ENCODE data around the gene UMODL1.

UMODL1 gene

DNA sequence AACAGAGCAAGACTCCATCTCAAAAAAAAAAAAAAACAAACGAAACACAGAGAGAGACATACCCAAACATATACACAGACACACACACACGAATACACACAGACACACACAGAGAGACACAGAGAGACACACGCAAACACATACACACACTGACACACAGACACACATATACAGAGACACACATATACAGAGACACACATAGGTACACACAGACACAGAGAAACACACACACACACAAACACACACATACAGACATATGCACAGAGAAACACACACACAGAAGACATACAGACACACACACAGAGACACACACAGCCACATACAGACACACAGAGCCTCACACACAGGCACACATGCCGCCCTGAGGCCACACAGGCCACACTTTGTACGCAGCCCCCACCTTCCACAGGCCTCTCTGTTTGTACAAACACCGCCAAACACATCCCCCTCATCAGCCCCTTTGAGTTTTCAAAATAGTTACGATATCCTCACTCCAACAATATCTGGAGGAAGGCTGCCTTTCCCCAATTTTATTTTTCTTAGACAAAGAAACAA, 90.4 kb downstream of the UMODL1 start:
- H3K9me2 ChIP-seq (replicated peaks; ENCODE audit: insufficient read depth, low read length), result no peaks in the 10 kb centered on the region
- H3K9me3 ChIP-seq (replicated peaks; ENCODE audit: insufficient read depth, low read length), result no peaks in the 10 kb centered on the region
- H3K36me3 ChIP-seq (replicated peaks; ENCODE audit: insufficient read depth, low read length), result no peaks in the 10 kb centered on the region
- no peak overlapping the region for H3K27ac ChIP-seq (ENCODE audit: low read length)
- no peaks in the 10 kb centered on the region for H4K20me1 ChIP-seq (ENCODE audit: insufficient read depth, low read length)
- H2AFZ ChIP-seq (ENCODE audit: low read length), result no peak overlapping the region
- no peak for DNase-seq
- H3K9ac ChIP-seq (ENCODE audit: low read length), result no peak overlapping the region
- no peak overlapping the region for H3K4me3 ChIP-seq (ENCODE audit: low read length)
- H3F3A ChIP-seq (ENCODE audit: insufficient read depth, low read length), result no peaks in the 10 kb centered on the region
- H3K79me2 ChIP-seq (ENCODE audit: low read length), result no peaks in the 10 kb centered on the region
- peaks cover 36% of the 10 kb centered on the region for H3K27me3 ChIP-seq (replicated peaks; ENCODE audit: insufficient read depth, low read length)
- TF ChIP-seq, protein P1, sequence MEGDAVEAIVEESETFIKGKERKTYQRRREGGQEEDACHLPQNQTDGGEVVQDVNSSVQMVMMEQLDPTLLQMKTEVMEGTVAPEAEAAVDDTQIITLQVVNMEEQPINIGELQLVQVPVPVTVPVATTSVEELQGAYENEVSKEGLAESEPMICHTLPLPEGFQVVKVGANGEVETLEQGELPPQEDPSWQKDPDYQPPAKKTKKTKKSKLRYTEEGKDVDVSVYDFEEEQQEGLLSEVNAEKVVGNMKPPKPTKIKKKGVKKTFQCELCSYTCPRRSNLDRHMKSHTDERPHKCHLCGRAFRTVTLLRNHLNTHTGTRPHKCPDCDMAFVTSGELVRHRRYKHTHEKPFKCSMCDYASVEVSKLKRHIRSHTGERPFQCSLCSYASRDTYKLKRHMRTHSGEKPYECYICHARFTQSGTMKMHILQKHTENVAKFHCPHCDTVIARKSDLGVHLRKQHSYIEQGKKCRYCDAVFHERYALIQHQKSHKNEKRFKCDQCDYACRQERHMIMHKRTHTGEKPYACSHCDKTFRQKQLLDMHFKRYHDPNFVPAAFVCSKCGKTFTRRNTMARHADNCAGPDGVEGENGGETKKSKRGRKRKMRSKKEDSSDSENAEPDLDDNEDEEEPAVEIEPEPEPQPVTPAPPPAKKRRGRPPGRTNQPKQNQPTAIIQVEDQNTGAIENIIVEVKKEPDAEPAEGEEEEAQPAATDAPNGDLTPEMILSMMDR (IDR thresholded peaks at IDR 0.05; ENCODE audit: low read length), result no peak
- no peak for TF ChIP-seq EZH2 (optimal IDR thresholded peaks at IDR 0.05; ENCODE audit: low read depth, low read length)
- no peak for TF ChIP-seq EZH2phosphoT487 (IDR thresholded peaks at IDR 0.05; ENCODE audit: low read length)
- no peak overlapping the region for H3K4me2 ChIP-seq (ENCODE audit: low read depth, low read length)
- H3K4me1 ChIP-seq (ENCODE audit: low read length), result no peaks in the 10 kb centered on the region

DNA sequence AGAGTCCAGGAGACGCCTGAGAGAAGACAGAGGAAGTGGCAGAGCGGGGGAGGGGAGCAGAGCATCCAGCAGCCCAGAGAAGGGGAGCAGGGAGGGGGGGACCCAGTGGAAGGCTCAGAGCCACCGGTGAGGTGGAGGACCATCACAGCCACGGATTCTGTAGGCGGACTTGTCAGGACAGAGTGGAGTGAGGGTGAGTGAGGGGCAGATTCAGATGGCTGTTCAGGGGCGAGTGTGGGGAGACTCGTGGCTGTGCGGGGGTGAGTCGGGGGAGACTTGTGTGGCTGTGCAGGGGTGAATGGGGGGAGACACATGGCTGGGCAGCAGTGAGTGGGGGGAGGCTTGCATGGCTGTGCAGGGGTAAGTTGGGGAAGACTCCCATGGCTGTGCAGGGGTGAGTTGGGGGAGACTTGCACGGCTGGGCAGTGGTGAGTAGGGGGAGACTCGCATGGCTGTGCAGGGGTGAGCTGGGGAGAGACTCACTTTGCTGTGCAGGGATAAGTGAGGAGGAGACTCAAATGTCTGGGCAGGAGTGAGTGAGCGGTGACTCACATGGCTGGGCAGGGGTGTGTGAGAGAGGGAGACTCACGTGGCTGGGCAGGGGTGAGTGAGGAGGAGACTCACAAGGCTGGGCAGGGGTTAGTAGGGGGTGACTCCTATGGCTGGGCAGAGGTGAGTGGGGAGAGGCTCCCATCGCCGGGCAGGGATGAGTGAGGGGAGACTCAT, 91.0 kb downstream of the UMODL1 start:
- H3K4me3 ChIP-seq (ENCODE audit: low read length), result no peak overlapping the region
- peaks cover 30% of the 10 kb centered on the region for H3K27me3 ChIP-seq (replicated peaks; ENCODE audit: insufficient read depth, low read length)
- no peaks in the 10 kb centered on the region for H3K9me3 ChIP-seq (replicated peaks; ENCODE audit: insufficient read depth, low read length)
- no peak overlapping the region for H3K9ac ChIP-seq (ENCODE audit: low read length)
- H4K20me1 ChIP-seq (ENCODE audit: insufficient read depth, low read length), result no peaks in the 10 kb centered on the region
- H3K9me2 ChIP-seq (replicated peaks; ENCODE audit: insufficient read depth, low read length), result no peaks in the 10 kb centered on the region
- H3F3A ChIP-seq (ENCODE audit: insufficient read depth, low read length), result no peaks in the 10 kb centered on the region
- no peaks in the 10 kb centered on the region for H3K4me1 ChIP-seq (ENCODE audit: low read length)
- no peaks in the 10 kb centered on the region for H3K79me2 ChIP-seq (ENCODE audit: low read length)
- no peak for DNase-seq
- H3K36me3 ChIP-seq (replicated peaks; ENCODE audit: insufficient read depth, low read length), result no peaks in the 10 kb centered on the region
- no peak overlapping the region for H3K27ac ChIP-seq (ENCODE audit: low read length)
- no peak overlapping the region for H2AFZ ChIP-seq (ENCODE audit: low read length)
- no peak overlapping the region for H3K4me2 ChIP-seq (ENCODE audit: low read depth, low read length)
- TF ChIP-seq, protein P1 (IDR thresholded peaks at IDR 0.05; ENCODE audit: low read length), result no peak
- TF ChIP-seq EZH2phosphoT487 (IDR thresholded peaks at IDR 0.05; ENCODE audit: low read length) (no peak), EZH2 (optimal IDR thresholded peaks at IDR 0.05; ENCODE audit: low read depth, low read length) (no peak)

DNA sequence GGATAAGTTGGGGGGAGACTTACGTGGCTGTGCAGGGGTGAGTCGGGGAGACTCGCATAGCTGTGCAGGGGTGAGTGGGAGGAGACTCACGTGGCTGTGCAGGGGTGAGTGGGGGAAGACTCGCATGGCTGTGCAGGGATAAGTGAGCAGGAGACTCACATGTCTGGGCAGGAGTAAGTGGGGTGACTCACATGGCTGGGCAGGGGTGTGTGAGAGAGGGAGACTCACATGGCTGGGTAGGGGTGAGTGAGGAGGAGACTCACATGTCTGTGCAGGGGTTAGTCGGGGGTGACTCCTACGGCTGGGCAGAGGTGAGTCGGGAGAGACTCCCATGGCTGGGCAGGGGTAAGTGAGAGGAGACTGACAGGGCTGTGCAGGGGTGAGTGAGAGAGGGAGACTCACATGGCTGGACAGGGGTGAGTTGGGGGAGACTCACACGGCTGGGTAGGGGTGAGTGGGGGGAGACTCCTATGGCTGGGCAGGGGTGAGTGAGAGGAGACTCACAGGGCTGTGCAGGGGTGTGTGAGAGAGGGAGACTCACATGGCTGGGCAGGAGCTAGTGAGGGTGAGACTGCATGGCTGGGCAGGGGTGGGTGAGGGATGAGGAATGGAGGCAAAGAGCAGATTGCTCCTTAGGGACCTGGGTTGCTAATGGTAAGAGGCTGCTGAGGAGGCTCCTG, 91.9 kb downstream of the UMODL1 start:
- H3K4me1 ChIP-seq (ENCODE audit: low read length), result no peaks in the 10 kb centered on the region
- no peaks in the 10 kb centered on the region for H3F3A ChIP-seq (ENCODE audit: insufficient read depth, low read length)
- no peaks in the 10 kb centered on the region for H4K20me1 ChIP-seq (ENCODE audit: insufficient read depth, low read length)
- H3K27me3 ChIP-seq (replicated peaks; ENCODE audit: insufficient read depth, low read length), result peaks cover 22% of the 10 kb centered on the region
- no peaks in the 10 kb centered on the region for H3K79me2 ChIP-seq (ENCODE audit: low read length)
- H3K27ac ChIP-seq (ENCODE audit: low read length), result no peak overlapping the region
- H2AFZ ChIP-seq (ENCODE audit: low read length), result no peak overlapping the region
- no peaks in the 10 kb centered on the region for H3K9me2 ChIP-seq (replicated peaks; ENCODE audit: insufficient read depth, low read length)
- no peaks in the 10 kb centered on the region for H3K36me3 ChIP-seq (replicated peaks; ENCODE audit: insufficient read depth, low read length)
- no peak overlapping the region for H3K9ac ChIP-seq (ENCODE audit: low read length)
- H3K4me2 ChIP-seq (ENCODE audit: low read depth, low read length), result no peak overlapping the region
- no peak for DNase-seq
- no peaks in the 10 kb centered on the region for H3K9me3 ChIP-seq (replicated peaks; ENCODE audit: insufficient read depth, low read length)
- H3K4me3 ChIP-seq (ENCODE audit: low read length), result no peak overlapping the region
- TF ChIP-seq, protein P1 (IDR thresholded peaks at IDR 0.05; ENCODE audit: low read length), result no peak
- no peak for TF ChIP-seq EZH2 (optimal IDR thresholded peaks at IDR 0.05; ENCODE audit: low read depth, low read length)
- no peak for TF ChIP-seq EZH2phosphoT487 (IDR thresholded peaks at IDR 0.05; ENCODE audit: low read length)

Measured in MM.1S (cell line).